ENCODE measurements around the gene INMT.

DNA sequence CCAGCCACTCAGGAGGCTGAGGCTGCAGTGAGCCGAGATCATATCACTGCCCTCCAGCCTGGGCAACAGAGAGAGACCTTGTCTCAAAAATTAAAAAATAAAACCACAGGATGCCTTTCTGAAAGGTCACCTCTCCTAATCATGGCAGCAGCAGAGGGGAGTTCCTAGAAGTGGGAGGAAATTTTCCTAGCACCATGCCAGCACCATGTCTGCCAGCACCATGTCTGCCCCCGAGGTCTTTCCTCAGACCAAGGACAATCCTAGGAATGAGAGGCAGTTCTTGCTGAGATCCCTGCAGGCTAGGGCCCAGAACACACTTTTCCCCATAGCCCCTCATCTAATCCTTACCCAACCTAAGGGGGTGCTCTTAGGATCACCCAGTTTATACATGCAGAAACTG, 22.3 kb upstream of the INMT start:
- TF ChIP-seq, protein P1, sequence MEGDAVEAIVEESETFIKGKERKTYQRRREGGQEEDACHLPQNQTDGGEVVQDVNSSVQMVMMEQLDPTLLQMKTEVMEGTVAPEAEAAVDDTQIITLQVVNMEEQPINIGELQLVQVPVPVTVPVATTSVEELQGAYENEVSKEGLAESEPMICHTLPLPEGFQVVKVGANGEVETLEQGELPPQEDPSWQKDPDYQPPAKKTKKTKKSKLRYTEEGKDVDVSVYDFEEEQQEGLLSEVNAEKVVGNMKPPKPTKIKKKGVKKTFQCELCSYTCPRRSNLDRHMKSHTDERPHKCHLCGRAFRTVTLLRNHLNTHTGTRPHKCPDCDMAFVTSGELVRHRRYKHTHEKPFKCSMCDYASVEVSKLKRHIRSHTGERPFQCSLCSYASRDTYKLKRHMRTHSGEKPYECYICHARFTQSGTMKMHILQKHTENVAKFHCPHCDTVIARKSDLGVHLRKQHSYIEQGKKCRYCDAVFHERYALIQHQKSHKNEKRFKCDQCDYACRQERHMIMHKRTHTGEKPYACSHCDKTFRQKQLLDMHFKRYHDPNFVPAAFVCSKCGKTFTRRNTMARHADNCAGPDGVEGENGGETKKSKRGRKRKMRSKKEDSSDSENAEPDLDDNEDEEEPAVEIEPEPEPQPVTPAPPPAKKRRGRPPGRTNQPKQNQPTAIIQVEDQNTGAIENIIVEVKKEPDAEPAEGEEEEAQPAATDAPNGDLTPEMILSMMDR (IDR thresholded peaks at IDR 0.05): no peak
- TF ChIP-seq POLR2A (IDR thresholded peaks at IDR 0.05): no peak
